ENCODE data around the gene RET.

The RET gene

DNA sequence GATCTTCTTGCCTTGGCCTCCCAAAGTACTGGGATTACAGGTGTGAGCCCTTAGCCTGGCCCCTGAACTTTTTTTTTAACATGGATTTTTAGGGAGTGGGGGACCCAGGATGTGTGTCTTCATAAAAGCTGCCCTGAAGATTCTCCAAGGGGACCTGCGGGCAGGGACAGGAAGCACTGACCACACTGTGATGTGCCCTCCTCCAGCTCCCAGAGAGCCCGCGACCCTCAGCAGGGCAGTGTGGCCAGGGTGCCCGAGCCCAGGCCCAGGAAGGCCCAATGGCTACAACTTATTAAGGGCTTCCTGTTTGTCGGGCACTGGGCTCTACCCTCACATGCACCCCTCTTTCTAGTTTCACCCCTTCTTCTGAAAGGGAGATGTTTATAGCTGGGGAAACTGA, 2.5 kb upstream of the RET start:
- ChIA-PET CTCF (no interaction called here), POLR2A (no interaction called here)
- no peaks in the 10 kb centered on the region for H3K4me1 ChIP-seq (ENCODE audit: control insufficient read depth, insufficient read depth, low read length)
- no peaks in the 10 kb centered on the region for H3K9me3 ChIP-seq (ENCODE audit: control insufficient read depth, insufficient read depth, low read depth, low read length)
- no peak overlapping the region for H3K4me3 ChIP-seq (ENCODE audit: low read depth, low read length)
- no peaks in the 10 kb centered on the region for H3K36me3 ChIP-seq (ENCODE audit: control insufficient read depth in 2 of 2, insufficient read depth in 1 of 2, low read length in 2 of 2)
- no peak overlapping the region for H3K27ac ChIP-seq (ENCODE audit: extremely low read depth, low read depth, low read length)
- TF ChIP-seq, protein P1, sequence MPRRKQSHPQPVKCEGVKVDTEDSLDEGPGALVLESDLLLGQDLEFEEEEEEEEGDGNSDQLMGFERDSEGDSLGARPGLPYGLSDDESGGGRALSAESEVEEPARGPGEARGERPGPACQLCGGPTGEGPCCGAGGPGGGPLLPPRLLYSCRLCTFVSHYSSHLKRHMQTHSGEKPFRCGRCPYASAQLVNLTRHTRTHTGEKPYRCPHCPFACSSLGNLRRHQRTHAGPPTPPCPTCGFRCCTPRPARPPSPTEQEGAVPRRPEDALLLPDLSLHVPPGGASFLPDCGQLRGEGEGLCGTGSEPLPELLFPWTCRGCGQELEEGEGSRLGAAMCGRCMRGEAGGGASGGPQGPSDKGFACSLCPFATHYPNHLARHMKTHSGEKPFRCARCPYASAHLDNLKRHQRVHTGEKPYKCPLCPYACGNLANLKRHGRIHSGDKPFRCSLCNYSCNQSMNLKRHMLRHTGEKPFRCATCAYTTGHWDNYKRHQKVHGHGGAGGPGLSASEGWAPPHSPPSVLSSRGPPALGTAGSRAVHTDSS (tag by site-specific recombination; IDR thresholded peaks at IDR 0.05) = no peak

DNA sequence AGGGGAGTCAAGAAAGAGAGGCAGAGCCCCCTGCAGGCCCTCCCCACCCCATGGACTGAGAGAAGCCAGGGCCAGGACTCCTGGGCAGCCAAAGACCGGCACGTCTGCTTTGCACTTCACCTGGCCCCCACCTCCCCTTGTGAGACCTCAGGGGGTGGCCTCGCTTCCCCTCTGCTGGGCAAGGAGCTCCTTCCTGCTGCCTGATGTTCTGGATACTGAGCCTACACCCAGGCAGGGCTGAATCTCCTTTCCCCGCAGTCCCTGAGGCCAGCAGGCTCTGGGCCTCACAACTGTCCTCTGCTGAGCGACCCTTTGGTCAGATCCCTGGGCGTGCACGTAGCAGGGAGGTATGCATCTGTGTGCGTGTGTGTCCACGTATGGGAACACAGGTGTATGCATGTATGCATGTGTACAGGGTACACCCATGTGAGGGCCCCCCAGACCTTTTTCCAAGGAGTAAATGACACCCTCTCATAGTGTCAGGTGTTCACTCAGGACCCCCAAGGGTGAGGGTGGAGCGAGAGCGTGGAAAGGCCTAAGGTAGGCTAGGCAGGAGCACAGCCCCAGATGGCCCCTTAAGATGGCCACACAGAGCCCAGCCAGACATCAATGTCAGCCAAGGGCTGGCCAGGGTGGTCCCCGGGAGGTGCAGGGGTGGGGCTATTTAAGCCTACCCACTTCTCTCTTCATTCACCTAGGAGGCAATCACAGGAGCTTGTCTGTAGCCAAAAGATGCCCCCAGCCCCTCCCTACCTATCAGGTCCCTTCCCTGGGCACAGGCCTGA, 1.9 kb upstream of the RET start:
- Histone ChIP-seq H3K4me1 (ENCODE audit: control insufficient read depth, insufficient read depth, low read length) (no peaks in the 10 kb centered on the region), H3K27ac (ENCODE audit: extremely low read depth, low read depth, low read length) (no peak overlapping the region), H3K36me3 (ENCODE audit: control insufficient read depth in 2 of 2, insufficient read depth in 1 of 2, low read length in 2 of 2) (no peaks in the 10 kb centered on the region), H3K9me3 (ENCODE audit: control insufficient read depth, insufficient read depth, low read depth, low read length) (no peaks in the 10 kb centered on the region), H3K4me3 (ENCODE audit: low read depth, low read length) (no peak overlapping the region)
- no peak for TF ChIP-seq ZNF366 (tag by site-specific recombination; conservative IDR thresholded peaks at IDR 0.05)
- TF ChIP-seq ZNF791 (tag by site-specific recombination; IDR thresholded peaks at IDR 0.05) = no peak
- no peak for TF ChIP-seq ZFP69B (tag by site-specific recombination; IDR thresholded peaks at IDR 0.05)
- no peak for TF ChIP-seq GLI4 (tag by site-specific recombination; IDR thresholded peaks at IDR 0.05)
- TF ChIP-seq ZNF132 (tag by site-specific recombination; IDR thresholded peaks at IDR 0.05; ENCODE audit: borderline replicate concordance) = no peak
- no peak for TF ChIP-seq ZNF175 (tag by site-specific recombination; IDR thresholded peaks at IDR 0.05)
- no peak for TF ChIP-seq ZNF391 (tag by site-specific recombination; IDR thresholded peaks at IDR 0.05; ENCODE audit: borderline replicate concordance, low read depth)
- TF ChIP-seq, protein P2, sequence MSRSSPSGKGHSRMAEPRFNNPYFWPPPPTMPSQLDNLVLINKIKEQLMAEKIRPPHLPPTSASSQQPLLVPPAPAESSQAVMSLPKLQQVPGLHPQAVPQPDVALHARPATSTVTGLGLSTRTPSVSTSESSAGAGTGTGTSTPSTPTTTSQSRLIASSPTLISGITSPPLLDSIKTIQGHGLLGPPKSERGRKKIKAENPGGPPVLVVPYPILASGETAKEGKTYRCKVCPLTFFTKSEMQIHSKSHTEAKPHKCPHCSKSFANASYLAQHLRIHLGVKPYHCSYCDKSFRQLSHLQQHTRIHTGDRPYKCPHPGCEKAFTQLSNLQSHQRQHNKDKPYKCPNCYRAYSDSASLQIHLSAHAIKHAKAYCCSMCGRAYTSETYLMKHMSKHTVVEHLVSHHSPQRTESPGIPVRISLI (tag by site-specific recombination; IDR thresholded peaks at IDR 0.05) = no peak
- no peak for TF ChIP-seq ZNF426 (tag by site-specific recombination; IDR thresholded peaks at IDR 0.05)
- CTCF ChIA-PET = interaction anchor here (0.6 to 1.5 kb wide), 5 partner anchors 13 to 319 kb away, joined by 3 to 6 read pairs (median 3); no protein-coding TSS in a partner anchor
- POLR2A ChIA-PET = interaction anchor here (1.1 kb wide), 1 partner anchor 292 kb away, joined by 3 read pairs; no protein-coding TSS in a partner anchor

DNA sequence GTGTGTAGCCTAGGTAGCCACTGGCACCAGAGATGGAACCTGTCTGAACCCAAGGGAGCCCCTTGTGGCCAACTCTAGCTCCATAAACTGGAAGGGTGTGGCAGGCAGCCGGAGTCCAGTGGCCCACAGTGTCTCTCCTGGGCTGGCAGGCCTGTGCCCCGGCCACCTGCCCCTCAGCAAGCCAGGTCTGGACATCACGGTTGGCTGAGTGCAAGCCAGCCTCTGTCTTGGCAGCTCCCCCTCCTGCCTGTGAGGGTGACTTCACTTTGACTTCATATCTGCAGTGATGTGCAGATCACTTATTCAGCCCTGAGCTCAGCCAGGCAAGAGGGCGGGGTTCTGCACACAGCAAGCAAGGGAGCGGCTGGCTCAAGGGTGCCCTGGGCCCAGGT, 1.3 kb upstream of the RET start:
- Histone ChIP-seq H3K4me1 (ENCODE audit: control insufficient read depth, insufficient read depth, low read length) (no peaks in the 10 kb centered on the region), H3K27ac (ENCODE audit: extremely low read depth, low read depth, low read length) (no peak overlapping the region), H3K9me3 (ENCODE audit: control insufficient read depth, insufficient read depth, low read depth, low read length) (no peaks in the 10 kb centered on the region), H3K4me3 (ENCODE audit: low read depth, low read length) (no peak overlapping the region), H3K36me3 (ENCODE audit: control insufficient read depth in 2 of 2, insufficient read depth in 1 of 2, low read length in 2 of 2) (no peaks in the 10 kb centered on the region)
- TF ChIP-seq ZNF600 (tag by site-specific recombination; IDR thresholded peaks at IDR 0.05) (peak; percentile 55), ZBTB48 (tag by site-specific recombination; IDR thresholded peaks at IDR 0.05) (0 out of 2 replicates have a peak, but pooled peaks have one; percentile 44), ZNF530 (tag by site-specific recombination; IDR thresholded peaks at IDR 0.05; ENCODE audit: low read depth) (no peak), KLF1 (tag by site-specific recombination; IDR thresholded peaks at IDR 0.05) (peak; percentile 69)
- TF ChIP-seq, protein P3, sequence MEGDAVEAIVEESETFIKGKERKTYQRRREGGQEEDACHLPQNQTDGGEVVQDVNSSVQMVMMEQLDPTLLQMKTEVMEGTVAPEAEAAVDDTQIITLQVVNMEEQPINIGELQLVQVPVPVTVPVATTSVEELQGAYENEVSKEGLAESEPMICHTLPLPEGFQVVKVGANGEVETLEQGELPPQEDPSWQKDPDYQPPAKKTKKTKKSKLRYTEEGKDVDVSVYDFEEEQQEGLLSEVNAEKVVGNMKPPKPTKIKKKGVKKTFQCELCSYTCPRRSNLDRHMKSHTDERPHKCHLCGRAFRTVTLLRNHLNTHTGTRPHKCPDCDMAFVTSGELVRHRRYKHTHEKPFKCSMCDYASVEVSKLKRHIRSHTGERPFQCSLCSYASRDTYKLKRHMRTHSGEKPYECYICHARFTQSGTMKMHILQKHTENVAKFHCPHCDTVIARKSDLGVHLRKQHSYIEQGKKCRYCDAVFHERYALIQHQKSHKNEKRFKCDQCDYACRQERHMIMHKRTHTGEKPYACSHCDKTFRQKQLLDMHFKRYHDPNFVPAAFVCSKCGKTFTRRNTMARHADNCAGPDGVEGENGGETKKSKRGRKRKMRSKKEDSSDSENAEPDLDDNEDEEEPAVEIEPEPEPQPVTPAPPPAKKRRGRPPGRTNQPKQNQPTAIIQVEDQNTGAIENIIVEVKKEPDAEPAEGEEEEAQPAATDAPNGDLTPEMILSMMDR (tag by site-specific recombination; IDR thresholded peaks at IDR 0.05) = peak; percentile 49; the same call in 1 of the 2 replicates
- ChIA-PET CTCF (interaction anchor here (0.6 to 1.5 kb wide), 5 partner anchors 12 to 735 kb away, joined by 3 to 6 read pairs (median 3); no protein-coding TSS in a partner anchor), POLR2A (interaction anchor here (1.1 kb wide), 1 partner anchor 292 kb away, joined by 3 read pairs; no protein-coding TSS in a partner anchor)

All from HEK293 (cell line).